ENCODE results near the gene RAI2.
"Not testable (repeated sequence)": the region's sequence is repeated elsewhere in the genome, so short reads cannot be mapped to it uniquely, and the experiment has no call there.

RAI2 gene

DNA sequence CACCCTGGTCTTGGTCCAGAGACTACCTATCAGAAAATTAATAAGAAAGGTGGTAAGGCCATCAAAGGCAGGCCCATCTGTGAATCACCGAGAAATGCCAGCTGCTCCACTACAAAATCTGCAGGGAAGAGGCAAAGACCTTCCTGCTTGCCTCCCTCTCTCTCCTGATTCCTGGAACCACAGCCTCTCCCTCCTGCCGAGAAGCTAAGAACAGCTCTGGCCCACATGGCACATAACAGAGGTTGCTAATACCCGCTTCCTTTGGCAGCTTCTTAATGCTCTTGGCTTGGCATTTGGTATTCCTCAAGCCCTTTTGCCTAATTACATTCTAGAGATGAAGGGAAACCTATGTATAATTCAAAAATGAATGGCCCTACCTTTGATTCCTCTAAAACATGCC, 32.9 kb downstream of the RAI2 start:
- no peak for DNase-seq

DNA sequence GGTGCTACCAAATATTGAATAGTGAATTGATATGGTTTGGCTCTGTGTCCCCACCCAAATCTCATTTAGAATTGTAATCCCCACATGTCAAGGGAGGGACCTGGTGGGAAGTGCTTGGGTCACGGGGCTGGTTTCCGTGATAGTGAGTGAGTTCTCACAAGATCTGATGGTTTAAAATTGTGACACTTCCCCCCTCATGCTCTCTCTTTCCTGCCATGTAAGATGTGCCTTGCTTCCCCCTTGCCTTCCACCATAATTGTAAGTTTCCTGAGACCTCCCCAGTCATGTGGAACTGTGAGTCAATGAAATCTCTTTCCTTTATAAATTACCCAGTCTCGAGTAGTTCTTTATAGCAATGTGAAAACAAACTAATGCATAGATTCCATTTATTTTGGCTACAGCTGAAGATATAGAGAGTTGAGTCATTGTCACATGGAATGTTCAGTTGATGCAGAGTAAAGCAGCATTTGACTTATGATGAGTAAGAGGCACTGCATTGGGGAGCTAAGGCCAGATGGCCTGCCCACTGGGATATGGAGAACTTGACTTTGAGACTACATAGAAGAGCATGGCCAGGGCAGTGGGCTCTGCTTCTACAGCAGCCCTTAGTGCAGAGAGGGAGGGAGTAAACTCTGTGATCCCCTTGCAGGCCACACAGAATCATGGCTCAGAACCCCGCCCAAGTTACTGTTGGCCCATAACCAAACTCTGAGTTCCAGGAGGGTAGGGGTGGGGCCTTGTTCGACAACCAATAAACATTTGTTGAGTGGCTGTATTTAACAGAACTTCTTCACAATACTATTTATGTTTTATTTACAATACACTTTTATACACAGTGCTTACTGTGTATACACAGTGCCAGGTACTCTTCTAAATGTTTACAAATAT, 34.2 kb downstream of the RAI2 start:
- DNase-seq, result no peak

DNA sequence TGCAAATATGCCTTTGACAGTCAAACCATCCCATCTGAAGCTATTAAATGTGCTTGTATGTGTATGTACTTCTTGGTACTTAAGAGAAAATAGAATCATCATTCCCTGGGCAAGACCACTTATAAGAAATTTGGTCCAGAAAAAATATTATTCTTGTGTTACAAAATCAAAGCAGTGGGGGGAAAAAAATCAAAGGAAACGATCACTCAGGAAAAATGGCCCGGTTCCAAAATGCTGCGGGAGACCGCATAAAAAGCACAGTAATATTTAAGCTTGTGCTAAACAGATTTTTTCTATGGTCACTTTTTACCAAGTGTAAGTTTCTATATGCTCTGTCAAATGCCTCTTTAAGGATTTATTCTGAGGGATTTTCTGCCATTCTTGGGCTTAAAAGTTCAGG, 36.1 kb downstream of the RAI2 start:
- no peak for DNase-seq

DNA sequence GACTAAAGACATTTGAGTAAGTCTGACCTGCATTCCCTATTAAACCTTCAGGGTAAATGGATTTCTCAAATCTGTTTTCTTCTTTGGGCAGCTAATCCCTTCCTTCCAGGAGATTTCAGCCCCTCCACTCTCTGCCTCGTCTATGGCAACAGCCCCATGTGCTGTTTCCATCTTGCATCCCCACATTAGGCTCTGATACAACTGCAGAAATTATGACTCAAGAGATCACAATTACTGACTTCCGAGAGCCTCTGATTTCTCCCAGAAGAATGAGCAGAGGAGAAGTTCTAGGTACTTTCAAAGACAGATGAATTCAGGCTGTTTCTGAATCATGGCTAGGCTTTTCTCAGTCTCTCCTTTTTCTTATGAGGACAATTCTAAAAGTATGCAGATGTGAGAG, 38.7 kb downstream of the RAI2 start:
- DNase-seq, result no peak

DNA sequence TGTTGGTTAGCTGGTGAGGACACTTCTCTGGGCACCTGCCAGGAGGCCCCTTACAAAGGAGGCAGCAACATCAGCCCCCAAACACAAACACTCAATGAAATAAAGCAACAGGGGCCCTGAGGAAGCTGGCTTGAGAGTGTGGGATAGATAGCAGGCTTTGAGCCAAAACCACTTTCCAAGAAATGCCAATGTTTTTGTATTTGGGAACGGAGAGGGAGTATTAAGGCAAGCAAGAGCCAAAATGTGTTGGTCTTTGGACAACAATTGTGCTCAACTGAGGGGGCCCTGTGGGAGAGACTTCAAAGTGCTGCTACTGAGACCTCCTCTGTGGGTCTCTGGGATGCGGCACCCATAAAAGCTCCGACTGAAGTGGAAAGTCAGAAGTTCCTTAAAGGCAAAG, 41.0 kb downstream of the RAI2 start:
- no peak for DNase-seq

DNA sequence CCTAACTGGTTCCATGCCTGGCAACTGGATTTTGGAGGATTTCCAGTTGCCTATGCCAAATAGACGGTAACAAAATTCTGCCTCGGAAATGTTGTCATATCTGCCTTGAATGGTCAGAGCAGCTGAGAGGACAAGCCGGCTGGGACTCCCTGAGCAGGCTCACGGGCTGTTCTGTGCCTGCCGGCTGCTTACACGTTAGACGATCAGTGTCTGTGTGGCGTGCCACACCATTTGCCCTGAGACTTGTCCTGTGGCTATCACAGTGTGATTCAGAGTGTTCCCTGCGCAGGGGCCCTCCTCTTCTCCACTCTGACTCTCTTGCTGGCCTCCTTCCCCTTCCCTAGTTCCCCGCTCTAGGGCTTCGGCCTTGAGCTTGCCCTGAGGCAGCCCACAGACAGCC, 42.4 kb downstream of the RAI2 start:
- no peak for DNase-seq

DNA sequence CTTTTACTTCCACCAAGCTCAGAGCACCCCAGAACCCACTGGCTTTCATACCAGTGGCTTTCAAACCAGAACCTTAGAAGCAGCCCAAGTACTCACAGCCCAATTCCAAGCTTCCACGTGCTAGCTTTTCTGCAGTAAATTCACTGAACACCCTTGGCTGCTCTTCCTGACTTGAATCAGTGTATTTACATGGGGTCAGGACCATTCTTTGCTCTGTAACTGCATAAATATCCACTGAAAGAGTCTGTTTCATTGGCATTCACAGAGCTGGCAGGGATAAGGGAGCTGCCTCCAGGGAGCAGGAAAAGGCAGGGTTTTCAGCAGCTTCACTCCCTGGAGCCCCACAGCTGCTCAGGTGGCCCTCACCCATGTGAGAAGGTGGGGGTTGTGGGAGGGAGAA, 43.8 kb downstream of the RAI2 start:
- DNase-seq, result no peak

DNA sequence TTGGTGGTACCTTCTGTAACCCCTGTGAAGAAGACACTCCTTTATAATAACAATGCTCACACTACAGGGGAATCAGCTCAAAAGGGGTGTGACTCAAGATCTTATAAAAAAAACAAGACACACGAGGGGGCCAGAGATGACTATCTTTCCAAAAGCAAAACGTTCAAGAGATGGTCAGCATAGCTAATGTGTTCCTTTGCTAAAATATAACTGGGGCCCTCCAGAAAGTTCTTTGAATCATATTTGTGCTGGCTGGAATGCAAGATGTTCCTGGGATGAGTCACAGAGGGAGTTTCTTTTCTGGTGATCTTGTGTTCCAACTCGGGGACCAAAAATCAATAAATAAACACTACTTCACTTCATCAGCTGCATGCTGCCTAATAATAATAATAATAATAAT, 46.5 kb downstream of the RAI2 start:
- DNase-seq, result no peak

DNA sequence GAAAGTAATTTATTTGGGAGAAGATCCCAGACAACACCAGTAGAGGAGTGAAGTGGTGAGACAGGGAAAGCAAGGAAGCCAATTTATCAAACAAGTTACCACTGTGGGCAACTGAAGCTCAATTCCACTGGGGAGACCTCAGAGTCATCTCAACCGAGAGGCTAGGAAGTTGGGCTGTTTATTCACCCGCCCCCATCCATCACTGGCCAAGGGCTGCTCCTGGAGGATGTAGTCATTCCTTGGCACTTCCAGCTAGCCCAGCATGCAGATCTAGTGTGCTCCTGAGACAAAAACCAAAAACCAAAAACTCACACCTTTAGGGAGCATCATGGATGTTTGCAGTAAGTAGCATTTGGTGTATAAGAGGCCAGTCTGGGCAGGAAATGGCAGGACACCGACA, 47.0 kb downstream of the RAI2 start:
- DNase-seq, result no peak

DNA sequence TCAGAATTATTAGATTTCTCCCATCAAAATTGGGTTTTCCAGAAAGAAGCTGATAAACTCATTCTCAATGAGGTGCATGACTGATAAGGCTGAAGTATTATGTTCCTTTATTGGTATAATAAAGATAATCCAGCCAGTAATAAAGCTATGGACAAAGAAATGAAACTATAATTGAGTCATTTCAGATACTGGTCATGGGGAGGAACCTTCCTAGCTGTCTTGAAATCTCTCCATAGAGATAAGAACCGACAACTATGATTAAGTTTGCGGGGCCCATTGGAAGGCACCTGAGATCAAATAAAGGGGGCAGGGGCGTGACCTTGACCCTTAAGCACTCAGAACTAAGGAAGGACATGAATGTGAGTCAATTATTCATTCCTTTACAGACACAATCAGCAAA, 47.8 kb downstream of the RAI2 start:
- no peak for DNase-seq

DNA sequence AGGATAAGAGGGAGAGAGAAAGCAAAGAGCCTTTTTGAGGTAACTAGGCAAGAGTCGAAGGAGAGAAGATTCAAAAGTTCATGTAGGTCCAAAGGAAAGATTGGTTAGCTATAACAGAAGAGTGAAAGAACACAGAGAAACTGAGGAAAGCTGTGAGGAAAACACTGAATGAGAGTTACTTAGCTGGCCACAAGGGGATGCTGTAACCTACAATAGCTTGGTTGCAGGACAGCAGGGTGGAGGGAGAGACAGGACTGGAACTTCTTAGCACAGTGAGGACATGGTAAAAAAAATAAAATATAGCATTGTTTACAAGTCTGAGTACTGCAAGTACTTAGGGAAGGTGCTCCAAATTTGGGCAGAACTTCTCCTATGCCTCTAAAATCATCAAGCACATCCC, 48.3 kb downstream of the RAI2 start:
- DNase-seq, result no peak

DNA sequence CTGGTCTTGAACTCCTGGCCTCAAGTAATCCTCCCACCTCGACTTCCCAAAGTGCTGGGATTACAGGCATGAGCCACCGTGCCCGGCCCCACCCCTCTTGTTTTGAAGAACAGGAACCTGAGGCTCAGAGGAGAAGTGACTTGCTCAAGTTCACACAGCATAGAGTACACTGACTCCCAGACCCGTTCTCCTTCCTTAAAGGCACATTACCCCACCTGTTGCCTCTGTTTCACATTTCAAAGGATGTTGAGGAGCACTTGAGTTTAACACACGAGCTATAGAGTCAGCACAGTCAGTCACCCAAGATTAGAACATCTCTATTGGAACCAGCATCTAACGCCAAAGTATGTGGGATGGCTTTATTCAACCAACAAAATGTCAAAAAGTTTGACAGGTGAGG, 51.1 kb downstream of the RAI2 start:
- no peak for DNase-seq

DNA sequence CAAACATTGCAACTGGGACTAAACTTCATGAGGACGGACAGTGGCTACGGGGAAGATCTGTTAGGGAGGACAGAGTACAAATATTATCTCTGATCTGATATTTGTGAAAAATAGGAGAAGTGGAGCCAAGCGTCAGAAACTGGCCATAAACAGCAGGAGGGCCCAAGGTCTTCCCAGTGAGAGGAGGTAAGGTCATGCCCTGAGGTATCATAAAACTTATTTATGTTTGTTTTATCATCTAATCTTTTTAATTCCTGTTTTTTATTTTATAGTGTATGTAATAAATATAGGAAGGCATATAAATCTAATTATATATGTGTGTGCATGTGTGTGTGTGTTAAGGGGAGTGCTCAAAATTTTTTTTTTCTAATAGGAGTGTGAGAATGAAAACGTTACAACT, 51.8 kb downstream of the RAI2 start:
- DNase-seq, result no peak

DNA sequence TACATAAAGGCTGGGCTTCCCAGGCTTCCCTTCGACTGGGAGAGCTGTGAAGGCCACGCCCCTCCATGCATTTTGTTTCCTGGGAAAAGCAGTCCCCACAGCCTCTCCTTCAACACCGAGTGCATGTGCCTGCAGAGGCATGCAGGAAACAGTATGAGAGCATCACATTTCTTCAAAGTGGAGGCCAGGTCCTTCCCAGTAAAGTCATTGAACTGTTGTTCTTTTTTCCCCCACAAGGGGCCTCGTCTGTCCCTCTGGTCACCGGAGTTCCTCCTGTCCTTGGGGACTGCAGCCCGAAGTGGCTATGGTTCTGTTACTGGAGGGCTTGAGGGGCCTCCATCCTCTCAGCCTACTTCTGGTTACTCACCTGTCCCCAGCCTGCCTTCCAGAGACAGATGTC, 56.0 kb downstream of the RAI2 start:
- no peak for DNase-seq

DNA sequence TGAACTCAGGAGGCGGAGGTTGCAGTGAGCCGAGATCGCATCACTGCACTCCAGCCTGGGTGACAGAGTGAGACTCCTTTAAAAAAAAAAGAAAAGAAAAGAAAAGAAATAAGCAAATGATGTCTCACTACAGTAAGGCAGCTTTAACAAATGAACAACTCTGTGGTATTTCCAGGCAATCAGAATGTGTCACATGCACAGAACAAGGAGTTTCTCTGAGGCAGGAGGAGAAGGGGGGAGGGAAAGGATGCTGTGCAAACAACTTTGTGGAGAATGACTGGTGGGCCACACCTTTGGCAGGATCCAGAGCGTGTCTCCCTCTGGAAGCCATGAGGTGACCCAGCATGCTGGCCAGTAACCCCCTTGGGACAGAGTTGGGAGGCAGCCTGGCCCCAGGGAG, 57.6 kb downstream of the RAI2 start:
- DNase-seq, result no peak

DNA sequence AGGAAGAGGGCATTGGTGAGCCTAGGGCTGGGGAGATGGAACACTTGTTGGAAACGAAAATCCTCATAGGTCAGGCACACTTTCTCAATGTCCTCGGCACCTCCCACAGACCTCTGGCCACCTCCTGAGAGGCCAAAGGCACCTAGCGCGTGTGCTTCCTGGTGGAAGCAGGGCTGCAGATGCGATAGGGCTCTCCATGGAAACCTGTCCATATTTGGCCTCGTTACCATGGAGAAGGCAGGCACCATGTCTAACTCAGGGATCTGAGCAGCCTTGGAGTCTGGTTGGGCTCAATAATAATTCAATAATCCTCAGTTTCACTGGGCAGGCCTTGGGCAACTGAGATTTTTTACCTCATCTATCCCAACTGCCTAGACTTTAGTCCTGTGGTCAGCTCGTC, 58.3 kb downstream of the RAI2 start:
- no peak for DNase-seq

DNA sequence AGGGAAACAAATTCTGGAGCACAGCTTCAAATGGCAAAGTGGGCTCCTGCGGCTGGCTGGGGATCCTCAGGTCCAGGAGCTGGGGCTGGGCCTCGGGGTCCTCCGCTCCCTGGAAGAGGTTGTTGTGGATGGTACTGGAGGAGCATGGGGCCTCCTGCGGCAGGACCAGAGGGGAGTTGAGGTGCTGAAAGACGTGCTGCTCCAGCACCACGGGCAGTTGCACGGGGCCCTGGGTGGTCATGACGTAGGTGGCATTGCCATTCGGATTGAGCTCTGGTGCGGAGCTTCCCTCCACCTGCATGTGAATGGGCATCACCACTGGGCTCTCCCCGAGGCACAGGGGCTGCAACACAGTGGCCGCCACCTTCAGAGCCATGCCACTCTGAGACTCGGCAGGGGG, 59.7 kb downstream of the RAI2 start:
- no peak for DNase-seq

DNA sequence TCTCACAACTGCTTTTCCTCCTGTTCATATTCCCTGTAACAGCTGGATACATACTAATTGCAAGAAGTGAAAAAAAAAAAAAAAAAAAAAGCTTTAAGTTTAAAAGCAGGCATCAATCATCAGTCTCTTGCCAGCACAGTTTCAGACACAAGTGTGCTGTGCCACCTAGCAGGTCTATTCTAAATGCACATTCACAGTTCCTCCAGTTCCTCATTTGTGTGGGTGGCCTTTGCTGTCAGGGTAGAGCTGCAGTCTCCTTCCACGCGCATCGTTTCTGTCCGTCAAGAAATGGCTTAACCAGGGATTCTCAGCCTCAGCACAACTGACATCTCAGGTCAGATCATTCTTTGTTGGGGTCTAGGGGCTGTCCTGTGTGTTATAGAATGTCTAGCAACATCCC, 62.2 kb downstream of the RAI2 start:
- no peak for DNase-seq

DNA sequence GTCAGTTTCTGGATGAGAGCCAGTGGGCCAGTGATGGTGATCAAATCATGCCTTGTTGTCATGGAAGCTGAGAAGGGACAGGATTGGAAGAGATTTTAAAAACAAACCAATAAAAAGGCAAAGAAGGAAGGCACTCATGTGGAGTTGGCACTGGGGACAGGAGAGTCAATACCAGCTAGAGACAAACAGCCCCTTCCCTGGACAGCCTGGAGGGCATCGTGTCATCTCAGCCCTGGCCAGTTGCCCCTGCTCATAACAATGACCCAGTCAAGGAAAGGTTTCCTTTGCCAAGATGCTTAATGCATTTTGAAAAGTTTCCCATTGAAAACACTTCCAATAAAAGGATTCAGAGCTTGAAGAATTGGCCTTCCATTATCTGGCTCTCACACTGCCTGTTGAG, 68.3 kb downstream of the RAI2 start:
- no peak for DNase-seq

DNA sequence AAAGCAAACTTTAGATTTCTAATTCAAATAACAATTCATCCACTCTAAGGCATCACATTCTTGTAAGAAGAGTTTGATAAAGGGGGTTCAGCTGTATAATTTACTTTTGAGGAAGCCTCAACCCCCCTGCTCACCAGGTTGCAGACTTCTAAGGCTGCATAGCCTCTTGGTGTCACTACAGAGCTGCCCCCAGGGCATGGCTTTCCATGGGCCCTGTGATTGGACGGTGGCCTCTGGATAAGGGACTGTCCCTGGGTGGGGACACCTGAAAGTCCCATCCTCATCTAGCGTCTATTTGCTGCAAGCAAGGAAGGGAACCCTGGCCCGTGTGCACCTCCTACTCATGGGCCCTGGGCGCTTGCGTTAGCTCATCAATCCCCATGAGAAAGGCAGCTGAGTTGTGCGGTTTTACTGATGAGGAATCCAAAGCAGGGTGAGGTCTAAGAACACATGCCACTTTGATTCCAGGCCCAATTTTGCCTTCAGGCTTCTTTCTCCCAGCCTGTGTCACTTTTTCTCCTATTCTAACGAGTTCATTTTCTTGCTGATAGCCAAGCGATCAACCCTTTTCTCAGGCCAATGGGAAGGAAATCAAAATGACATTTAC, 72.0 kb downstream of the RAI2 start:
- DNase-seq, result no peak

DNA sequence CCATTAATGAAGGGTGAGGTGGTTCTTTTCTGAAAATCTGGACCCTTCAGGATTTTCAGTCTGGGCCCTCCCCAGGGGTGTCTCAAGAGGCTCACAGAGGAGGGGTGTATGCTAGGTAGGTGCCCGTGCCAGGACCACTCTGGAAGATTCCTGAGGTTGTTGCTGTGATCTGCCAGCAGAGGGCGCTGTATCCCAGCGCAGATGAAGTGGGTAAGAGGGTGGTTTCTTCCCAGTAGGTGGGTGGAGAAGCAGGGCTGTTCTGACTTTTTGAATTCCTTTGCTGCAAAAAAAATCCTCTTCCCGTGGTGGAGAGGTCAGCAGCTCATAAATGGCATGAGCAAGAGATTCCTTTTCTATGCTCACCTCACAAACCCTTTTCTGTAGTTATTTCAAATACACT, 72.7 kb downstream of the RAI2 start:
- peak; percentile 28 for DNase-seq

DNA sequence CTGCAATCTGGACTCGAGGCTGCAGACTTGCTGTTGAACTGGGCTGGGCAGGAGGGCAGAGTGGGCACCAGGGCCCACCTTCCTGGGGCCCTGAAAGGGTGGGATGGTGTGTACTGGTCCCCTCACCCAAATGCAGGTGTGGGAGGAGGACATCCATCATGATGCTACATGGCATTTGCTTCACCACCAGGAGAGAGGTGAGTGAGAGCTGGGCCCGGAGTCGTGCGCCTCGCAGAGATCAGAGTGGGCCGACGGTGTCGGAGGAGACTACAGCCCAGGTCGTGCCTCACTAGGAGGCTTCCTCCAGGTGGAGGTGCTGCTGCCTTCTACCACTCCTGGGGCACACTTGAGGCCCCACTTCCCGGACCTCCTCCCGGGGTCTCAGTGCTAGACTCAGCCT, 73.5 kb downstream of the RAI2 start:
- no peak for DNase-seq

DNA sequence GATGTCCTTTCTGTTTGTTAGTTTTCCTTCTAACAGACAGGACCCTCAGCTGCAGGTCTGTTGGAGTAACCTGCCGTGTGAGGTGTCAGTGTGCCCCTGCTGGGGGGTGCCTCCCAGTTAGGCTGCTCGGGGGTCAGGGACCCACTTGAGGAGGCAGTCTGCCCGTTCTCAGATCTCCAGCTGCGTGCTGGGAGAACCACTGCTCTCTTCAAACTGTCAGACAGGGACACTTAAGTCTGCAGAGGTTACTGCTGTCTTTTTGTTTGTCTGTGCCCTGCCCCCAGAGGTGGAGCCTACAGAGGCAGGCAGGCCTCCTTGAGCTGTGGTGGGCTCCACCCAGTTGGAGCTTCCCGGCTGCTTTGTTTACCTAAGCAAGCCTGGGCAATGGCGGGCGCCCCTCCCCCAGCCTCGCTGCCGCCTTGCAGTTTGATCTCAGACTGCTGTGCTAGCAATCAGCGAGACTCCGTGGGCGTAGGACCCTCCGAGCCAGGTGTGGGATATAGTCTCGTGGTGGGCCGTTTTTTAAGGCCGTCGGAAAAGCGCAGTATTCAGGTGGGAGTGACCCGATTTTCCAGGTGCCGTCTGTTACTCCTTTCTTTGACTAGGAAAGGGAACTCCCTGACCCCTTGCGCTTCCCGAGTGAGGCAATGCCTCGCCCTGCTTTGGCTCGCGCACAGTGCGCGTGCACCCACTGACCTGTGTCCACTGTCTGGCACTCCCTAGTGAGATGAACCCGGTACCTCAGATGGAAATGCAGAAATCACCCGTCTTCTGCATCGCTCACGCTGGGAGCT, 74.3 kb downstream of the RAI2 start:
- DNase-seq, result not testable (repeated sequence)

DNA sequence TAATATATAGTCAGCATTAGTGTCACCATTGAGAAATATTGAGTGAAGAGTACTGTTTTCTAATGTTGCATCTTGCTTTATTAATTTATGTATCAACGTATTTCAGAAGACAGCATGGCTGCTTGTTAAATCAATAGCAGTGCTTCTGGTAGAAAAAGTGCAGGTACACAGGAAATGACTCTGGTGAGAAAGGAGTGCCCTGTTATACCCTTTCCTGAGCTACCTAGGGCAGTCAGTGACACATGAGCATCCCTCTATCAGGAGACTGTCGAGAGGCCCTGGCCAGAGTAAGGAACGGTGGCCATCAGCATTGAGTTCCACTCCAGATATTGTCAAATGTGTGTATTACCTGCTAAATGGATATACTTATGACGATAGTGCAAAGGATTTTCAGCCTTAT, 81.7 kb downstream of the RAI2 start:
- no peak for DNase-seq
